ENCODE measurements around the gene LHFPL3. TPM values are rescaled to one million over a fixed set of nuclear protein-coding genes. Genes with fewer than 3 reads are reported as not detected.

The LHFPL3 gene
- total RNA-seq, 1 experiment from 2014 or later, result not detected

DNA sequence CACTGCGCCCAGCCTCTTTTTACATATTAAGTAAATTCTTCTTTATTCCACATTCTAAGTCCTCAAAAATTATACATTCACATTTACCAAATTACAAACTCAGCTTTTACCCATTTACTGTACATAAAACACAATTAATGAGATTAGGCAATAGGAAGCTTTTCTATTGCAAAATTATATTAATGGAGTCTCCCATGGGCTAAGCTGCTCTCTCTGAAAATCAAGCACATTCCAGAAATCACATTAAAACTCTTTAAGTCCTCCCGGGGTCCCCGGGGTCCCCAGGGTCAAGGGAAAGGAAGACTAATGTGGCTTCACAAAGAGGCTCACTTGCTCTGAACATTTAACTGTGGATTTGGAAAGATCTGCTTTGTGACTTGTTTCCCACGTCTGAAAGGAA lies 558.2 kb downstream of the LHFPL3 start (continued):
- no peak for TF ChIP-seq EGR1 (IDR thresholded peaks at IDR 0.05; ENCODE audit: low read depth)
- TF ChIP-seq ZNF274 (IDR thresholded peaks at IDR 0.05; ENCODE audit: low read depth, low read length), result no peak
- no peak for TF ChIP-seq SP1 (IDR thresholded peaks at IDR 0.05; ENCODE audit: low read depth)
- no peak for TF ChIP-seq SIN3A (IDR thresholded peaks at IDR 0.05; ENCODE audit: low read depth)
- TF ChIP-seq POLR2A (IDR thresholded peaks at IDR 0.05; ENCODE audit: borderline replicate concordance, extremely low read depth, insufficient read depth, insufficient read length), result no peak
- TF ChIP-seq CEBPB (IDR thresholded peaks at IDR 0.05; ENCODE audit: low read depth), result no peak
- no peak for TF ChIP-seq ELF1 (IDR thresholded peaks at IDR 0.05; ENCODE audit: borderline replicate concordance, low read depth)

DNA sequence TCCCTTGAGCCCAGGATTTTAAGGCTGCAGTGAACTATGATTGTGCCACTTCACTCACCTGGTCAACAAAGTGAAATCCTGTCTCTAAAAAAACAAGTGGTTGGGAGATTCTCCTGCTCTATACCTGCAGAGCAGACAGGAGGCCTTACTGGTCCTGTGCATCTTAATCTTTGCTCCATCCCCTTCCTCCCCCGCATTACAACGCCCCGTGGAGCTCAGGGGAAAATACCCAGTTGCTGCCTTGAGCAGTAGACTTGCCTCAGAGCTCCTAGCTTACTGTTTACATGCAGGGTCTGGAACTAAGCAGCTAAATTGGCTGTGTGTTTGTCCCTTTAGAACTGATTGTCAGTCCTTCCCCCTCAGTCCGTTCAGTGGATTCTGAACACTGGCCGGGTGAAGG lies 561.8 kb downstream of the LHFPL3 start:
- H3K27me3 ChIP-seq (ENCODE audit: insufficient read depth, low read length), result no peaks in the 10 kb centered on the region
- ChIA-PET RAD21 (ENCODE audit: low non-redundant PET in 1 of 2, low total read pairs in 2 of 2, uncharacterized antibody in 2 of 2, unreplicated experiment in 2 of 2) (no interaction called here), POLR2A (no interaction called here), CTCF (no interaction called here)
- H3K4me3 ChIP-seq (replicated peaks in 1 of 2; ENCODE audit: low read depth in 1 of 2, low read length in 2 of 2), result no peak overlapping the region
- H3K4me2 ChIP-seq (ENCODE audit: low read length), result no peak overlapping the region
- no peaks in the 10 kb centered on the region for H3K4me1 ChIP-seq (ENCODE audit: control insufficient read depth in 1 of 2, insufficient read depth in 2 of 2, low read length in 2 of 2)
- ATAC-seq, result no peak
- TF ChIP-seq, protein P1, sequence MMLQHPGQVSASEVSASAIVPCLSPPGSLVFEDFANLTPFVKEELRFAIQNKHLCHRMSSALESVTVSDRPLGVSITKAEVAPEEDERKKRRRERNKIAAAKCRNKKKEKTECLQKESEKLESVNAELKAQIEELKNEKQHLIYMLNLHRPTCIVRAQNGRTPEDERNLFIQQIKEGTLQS (IDR thresholded peaks at IDR 0.05), result no peak
- TF ChIP-seq, protein P2, sequence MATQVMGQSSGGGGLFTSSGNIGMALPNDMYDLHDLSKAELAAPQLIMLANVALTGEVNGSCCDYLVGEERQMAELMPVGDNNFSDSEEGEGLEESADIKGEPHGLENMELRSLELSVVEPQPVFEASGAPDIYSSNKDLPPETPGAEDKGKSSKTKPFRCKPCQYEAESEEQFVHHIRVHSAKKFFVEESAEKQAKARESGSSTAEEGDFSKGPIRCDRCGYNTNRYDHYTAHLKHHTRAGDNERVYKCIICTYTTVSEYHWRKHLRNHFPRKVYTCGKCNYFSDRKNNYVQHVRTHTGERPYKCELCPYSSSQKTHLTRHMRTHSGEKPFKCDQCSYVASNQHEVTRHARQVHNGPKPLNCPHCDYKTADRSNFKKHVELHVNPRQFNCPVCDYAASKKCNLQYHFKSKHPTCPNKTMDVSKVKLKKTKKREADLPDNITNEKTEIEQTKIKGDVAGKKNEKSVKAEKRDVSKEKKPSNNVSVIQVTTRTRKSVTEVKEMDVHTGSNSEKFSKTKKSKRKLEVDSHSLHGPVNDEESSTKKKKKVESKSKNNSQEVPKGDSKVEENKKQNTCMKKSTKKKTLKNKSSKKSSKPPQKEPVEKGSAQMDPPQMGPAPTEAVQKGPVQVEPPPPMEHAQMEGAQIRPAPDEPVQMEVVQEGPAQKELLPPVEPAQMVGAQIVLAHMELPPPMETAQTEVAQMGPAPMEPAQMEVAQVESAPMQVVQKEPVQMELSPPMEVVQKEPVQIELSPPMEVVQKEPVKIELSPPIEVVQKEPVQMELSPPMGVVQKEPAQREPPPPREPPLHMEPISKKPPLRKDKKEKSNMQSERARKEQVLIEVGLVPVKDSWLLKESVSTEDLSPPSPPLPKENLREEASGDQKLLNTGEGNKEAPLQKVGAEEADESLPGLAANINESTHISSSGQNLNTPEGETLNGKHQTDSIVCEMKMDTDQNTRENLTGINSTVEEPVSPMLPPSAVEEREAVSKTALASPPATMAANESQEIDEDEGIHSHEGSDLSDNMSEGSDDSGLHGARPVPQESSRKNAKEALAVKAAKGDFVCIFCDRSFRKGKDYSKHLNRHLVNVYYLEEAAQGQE (IDR thresholded peaks at IDR 0.05; ENCODE audit: low read depth), result no peak
- no peak for TF ChIP-seq EZH2 (IDR thresholded peaks at IDR 0.05)
- TF ChIP-seq ELF1 (IDR thresholded peaks at IDR 0.05; ENCODE audit: borderline replicate concordance, low read depth), result no peak
- TF ChIP-seq CEBPB (IDR thresholded peaks at IDR 0.05; ENCODE audit: low read depth), result no peak
- no peak for TF ChIP-seq TCF7L2 (IDR thresholded peaks at IDR 0.05; ENCODE audit: borderline replicate concordance, extremely low read depth, insufficient read depth, insufficient read length)
- TF ChIP-seq ZFX (IDR thresholded peaks at IDR 0.05), result no peak
- TF ChIP-seq YY1 (IDR thresholded peaks at IDR 0.05; ENCODE audit: extremely low read depth, insufficient replicate concordance, low read depth, low read length), result no peak
- TF ChIP-seq POLR2A (IDR thresholded peaks at IDR 0.05; ENCODE audit: borderline replicate concordance, extremely low read depth, insufficient read depth, insufficient read length), result no peak
- no peak for TF ChIP-seq ZBTB33 (IDR thresholded peaks at IDR 0.05; ENCODE audit: extremely low read depth, insufficient replicate concordance, low read length)
- TF ChIP-seq RAD21 (IDR thresholded peaks at IDR 0.05; ENCODE audit: low read depth), result no peak
- TF ChIP-seq CBX3 (IDR thresholded peaks at IDR 0.05; ENCODE audit: low read depth), result no peak
- TF ChIP-seq EZH2phosphoT487 (IDR thresholded peaks at IDR 0.05; ENCODE audit: borderline replicate concordance), result no peak
- no peak for TF ChIP-seq EGR1 (IDR thresholded peaks at IDR 0.05; ENCODE audit: low read depth)
- TF ChIP-seq ZNF274 (IDR thresholded peaks at IDR 0.05; ENCODE audit: low read depth, low read length), result no peak
- TF ChIP-seq POLR2AphosphoS5 (IDR thresholded peaks at IDR 0.05; ENCODE audit: low read depth, low read length), result no peak
- H3K9ac ChIP-seq (ENCODE audit: low read length), result no peak overlapping the region
- no peaks in the 10 kb centered on the region for H3K79me2 ChIP-seq (ENCODE audit: insufficient read depth, low read length)
- H3K36me3 ChIP-seq (ENCODE audit: control insufficient read depth in 1 of 2, insufficient read depth in 2 of 2, low read length in 2 of 2), result no peaks in the 10 kb centered on the region
- H4K20me1 ChIP-seq (ENCODE audit: insufficient read depth), result no peaks in the 10 kb centered on the region
- intact Hi-C loops (cut with micrococcal nuclease), result no loop called here
- no peaks in the 10 kb centered on the region for H3K9me3 ChIP-seq (ENCODE audit: control insufficient read depth in 1 of 2, insufficient read depth in 1 of 2, low read depth in 1 of 2, low read length in 2 of 2)
- no peak overlapping the region for H2AFZ ChIP-seq (ENCODE audit: low read depth, low read length, poor library complexity, severe bottlenecking)
- no peak for DNase-seq (ENCODE audit: low read depth, low spot score)
- BruUV-seq (replicated peaks), result no TSS peak
- H3K27ac ChIP-seq (ENCODE audit: low read depth, low read length), result no peak overlapping the region
- H3K9me2 ChIP-seq (ENCODE audit: insufficient read depth), result no peaks in the 10 kb centered on the region
